OCI-LY3 (cell line): ENCODE measurements around the gene NCL.

ENCODE experiments used
- EZH2phosphoT487 ChIP-seq: fragments of 200-600 bp; shearing (Covaris generic); IDR thresholded peaks from 2 replicates; pipeline ENCODE4 v1.6.1; 2018; ENCODE audit warnings: antibody characterized with exemption, mixed run types, low read depth
- TF ChIP-seq, protein P1 (sequence below): fragments of 200-600, 300-600 bp; sonication (generic); IDR thresholded peaks from 2 replicates; pipeline ENCODE4 v1.5.1; 2014; ENCODE audit warnings: antibody characterized with exemption, low read length, low read depth

- TF ChIP-seq, protein P1, sequence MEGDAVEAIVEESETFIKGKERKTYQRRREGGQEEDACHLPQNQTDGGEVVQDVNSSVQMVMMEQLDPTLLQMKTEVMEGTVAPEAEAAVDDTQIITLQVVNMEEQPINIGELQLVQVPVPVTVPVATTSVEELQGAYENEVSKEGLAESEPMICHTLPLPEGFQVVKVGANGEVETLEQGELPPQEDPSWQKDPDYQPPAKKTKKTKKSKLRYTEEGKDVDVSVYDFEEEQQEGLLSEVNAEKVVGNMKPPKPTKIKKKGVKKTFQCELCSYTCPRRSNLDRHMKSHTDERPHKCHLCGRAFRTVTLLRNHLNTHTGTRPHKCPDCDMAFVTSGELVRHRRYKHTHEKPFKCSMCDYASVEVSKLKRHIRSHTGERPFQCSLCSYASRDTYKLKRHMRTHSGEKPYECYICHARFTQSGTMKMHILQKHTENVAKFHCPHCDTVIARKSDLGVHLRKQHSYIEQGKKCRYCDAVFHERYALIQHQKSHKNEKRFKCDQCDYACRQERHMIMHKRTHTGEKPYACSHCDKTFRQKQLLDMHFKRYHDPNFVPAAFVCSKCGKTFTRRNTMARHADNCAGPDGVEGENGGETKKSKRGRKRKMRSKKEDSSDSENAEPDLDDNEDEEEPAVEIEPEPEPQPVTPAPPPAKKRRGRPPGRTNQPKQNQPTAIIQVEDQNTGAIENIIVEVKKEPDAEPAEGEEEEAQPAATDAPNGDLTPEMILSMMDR, result no peak
- TF ChIP-seq EZH2phosphoT487, result no peak
These were observed 24.0 kb upstream of the NCL start for GRCh38 chr2:231488331-231488730.
